Activated CD4-positive, alpha-beta T cell treated with anti-CD3 and anti-CD28 coated beads, Interleukin-2, amount 50 U/mL, for 16 hours (primary cell): Measurements from ENCODE around the gene KIF16B.
A peak's percentile ranks its signal among the peaks of the same experiment; 100 is the strongest.
"Not testable (repeated sequence)": the region's sequence is repeated elsewhere in the genome, so short reads cannot be mapped to it uniquely, and the experiment has no call there.

Experiments
- DNase-seq: peaks from one replicate; pipeline ENCODE4 v3.0.0-alpha.2; 2020

The KIF16B gene

GRCh38 chr20:16573001-16573965, at the start of gene KIF16B:
Gene KIF16B (minus strand): TSS chr20:16573448. CDS start chr20:16573275, 173 bp downstream.
- DNase-seq, result peak; percentile 87

GRCh38 chr20:16622501-16622900, 49.3 kb upstream of the KIF16B start:
- DNase-seq, result no peak

- no peak for DNase-seq
Observed at GRCh38 chr20:16621435-16622141, 48.3 kb upstream of the KIF16B start.

GRCh38 chr20:16620961-16621360, 47.7 kb upstream of the KIF16B start:
- DNase-seq, result no peak

DNA sequence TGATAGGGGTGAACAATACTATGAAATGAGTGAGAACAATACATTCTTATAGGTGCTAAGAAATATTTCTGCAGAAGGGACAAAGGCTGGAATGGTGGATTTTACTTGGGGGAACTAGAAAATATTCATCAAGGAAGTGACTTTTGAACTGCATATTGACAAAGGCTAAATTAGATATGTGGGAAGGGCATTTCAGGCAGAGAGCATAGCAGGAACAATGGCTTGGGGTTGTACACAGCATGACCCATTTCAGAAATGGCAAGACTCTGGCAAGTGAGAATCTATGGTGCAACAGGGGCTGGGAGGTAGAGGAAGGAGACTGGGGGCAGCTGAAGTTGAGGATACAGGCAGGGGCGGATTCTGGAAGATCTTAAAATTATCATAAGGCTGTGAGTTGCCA, 46.7 kb upstream of the KIF16B start:
- no peak for DNase-seq

DNA sequence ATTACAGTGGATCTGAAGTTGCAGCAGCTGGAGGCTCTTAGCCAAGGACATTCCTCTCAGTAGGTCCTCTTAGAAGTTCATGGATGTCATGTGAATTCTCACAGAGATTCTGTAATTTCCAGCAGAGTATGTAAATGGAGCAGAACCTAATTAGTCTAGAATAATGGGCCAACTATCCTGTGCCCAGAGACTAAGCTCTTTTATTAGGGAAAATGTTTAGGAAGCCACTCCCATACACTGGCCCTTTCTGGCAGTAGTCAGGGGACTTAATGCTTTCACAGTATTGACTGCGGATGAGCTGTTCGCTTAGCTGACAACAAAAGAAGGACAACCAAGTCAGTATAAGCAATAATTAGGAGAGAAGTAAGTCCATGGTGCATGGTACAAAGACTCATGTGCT, 43.8 kb upstream of the KIF16B start:
- DNase-seq, result no peak

- no peak for DNase-seq
Observed at GRCh38 chr20:16616317-16616716, 43.1 kb upstream of the KIF16B start.

DNA sequence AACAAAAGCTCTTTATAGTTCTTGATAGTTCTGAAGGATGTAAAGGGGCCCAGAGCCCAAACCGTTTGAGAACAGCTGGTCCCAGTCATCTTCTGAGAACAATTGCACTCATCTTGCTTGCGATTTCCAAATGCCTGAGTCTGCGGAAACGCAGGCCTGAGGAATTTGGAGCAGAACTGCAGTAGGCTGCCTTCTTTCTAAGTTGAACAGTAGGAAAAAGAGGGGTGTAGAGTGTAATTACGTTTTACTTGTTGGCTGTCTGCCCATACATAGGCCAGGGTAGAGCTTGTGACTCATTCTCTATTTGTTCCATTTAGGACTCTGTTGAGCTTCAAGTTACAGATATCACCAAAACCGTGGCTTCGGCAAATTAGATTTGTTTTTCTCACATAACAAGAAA, 42.0 kb upstream of the KIF16B start:
- no peak for DNase-seq

DNA sequence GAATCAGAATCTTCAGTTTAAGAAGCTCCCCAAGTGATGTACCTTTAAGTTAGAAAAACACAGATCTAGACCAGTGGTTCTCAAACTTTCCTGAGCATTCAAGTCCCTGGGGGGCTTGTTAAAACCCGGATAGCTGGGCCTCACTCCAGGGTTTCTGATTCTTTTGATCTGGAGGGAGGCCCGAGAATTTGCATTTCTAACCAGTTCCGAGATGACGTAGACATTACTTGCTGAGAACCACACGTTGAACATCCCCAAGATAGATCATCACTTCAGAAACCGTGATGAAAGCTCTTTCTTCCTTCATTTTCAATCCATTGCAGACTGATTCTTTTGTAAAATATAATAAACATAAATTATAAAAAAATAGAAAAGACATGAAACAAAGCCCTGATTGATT, 40.7 kb upstream of the KIF16B start:
- DNase-seq, result no peak

DNA sequence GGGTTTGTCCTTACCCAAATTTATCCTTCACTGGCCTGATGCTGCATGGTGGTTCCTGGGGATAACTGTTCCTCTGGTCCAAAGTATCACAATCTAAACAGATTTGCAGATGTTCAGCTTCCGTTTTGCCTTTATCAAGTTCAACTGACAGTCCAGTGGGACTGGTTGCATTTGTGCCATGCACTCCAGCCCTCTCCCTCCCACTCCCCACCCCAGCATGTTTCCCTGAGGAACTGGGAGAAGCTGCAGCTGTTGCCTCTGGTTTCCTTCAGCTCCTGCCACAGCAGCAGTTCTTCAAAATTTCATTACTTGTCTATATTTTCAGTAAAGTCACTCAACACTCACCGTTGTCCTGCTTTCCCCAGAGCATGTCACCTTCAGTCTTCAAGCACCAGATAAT, 39.5 kb upstream of the KIF16B start:
- no peak for DNase-seq

GRCh38 chr20:16611817-16612216, 38.6 kb upstream of the KIF16B start:
- no peak for DNase-seq

DNA sequence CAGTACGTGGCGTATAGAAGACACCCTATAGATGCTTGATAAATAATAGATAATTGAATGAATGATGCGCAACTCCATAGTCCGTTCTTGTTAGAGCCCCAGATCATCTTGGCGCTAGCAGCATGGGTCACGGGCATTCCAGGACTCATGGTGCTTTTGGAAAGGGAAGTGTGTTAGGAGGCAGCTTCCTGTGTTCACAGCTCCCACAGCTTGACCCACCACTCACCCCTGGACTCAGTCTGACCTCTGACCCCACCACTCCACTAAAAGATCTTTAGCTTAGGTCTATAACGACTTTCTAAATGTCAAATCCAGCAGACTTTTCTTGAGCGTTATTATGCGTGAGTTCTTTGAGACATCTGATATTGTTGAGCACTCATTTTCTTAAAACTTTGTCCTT, 35.8 kb upstream of the KIF16B start:
- DNase-seq, result no peak

- DNase-seq, result no peak
Observed at GRCh38 chr20:16608277-16608650, 35.0 kb upstream of the KIF16B start.

GRCh38 chr20:16607364-16608276, 34.4 kb upstream of the KIF16B start:
- DNase-seq, result no peak

DNA sequence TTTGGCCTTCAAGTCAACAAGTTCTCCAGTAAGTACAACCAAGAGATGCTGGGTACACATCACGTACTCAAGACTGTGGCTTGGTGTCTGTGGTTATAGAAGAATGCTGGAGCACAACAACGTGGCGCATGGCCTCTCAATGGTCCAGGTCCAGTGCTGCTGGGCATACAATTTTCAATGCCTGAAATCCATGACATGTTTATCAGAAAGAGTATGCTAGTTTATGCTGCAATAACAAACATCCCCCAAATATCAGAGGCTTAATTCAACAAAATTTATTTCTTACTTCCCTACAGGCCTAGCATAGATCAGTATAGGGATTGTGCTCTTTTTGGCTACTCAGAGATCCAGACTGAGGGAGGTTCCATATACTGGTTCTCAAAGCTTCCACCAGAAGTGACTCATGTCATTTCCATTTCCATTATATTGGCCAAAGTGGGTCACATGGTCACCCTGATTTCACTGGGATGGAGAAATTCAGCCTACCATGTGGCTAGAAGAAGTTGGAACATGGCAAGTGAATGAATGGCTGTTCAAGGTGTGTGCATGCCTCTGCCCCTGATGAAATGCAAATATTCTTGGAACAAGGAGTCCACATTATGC, 33.3 kb upstream of the KIF16B start:
- no peak for DNase-seq

- no peak for DNase-seq
Observed at GRCh38 chr20:16601047-16601446, 27.8 kb upstream of the KIF16B start.

- DNase-seq, result no peak
Observed at GRCh38 chr20:16599257-16599656, 26.0 kb upstream of the KIF16B start.

DNA sequence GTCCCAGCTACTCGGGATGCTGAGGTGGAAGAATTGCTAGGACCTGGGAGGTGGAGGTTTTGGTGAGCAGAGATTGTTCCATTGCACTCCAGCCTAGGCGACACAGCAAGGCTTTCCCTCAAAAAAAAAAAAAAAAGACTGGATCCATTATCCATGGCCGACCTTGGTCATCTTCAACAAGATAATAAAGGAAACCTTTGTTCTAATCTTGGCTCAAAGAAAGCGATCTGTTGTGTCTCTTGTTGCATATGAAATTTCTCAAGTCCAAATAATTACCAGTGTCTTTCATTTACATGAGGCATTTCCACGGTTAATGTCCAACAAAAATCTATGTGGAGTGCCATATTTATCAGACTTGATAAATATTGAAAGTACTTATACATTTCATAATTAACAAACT, 23.7 kb upstream of the KIF16B start:
- no peak for DNase-seq

- not testable (repeated sequence) for DNase-seq
Observed at GRCh38 chr20:16596404-16596803, 23.2 kb upstream of the KIF16B start.

- DNase-seq, result no peak
Observed at GRCh38 chr20:16595376-16595775, 22.1 kb upstream of the KIF16B start.

- no peak for DNase-seq
Observed at GRCh38 chr20:16590041-16590633, 16.9 kb upstream of the KIF16B start.

- DNase-seq, result no peak
Observed at GRCh38 chr20:16589623-16590022, 16.4 kb upstream of the KIF16B start.
